ENCODE data around the gene FAM72B.
"Not testable (repeated sequence)": the region's sequence is repeated elsewhere in the genome, so short reads cannot be mapped to it uniquely, and the experiment has no call there.

GRCh38 chr1:121154811-121155210 is 29.3 kb downstream of the FAM72B start:
- TF ChIP-seq, protein P1, sequence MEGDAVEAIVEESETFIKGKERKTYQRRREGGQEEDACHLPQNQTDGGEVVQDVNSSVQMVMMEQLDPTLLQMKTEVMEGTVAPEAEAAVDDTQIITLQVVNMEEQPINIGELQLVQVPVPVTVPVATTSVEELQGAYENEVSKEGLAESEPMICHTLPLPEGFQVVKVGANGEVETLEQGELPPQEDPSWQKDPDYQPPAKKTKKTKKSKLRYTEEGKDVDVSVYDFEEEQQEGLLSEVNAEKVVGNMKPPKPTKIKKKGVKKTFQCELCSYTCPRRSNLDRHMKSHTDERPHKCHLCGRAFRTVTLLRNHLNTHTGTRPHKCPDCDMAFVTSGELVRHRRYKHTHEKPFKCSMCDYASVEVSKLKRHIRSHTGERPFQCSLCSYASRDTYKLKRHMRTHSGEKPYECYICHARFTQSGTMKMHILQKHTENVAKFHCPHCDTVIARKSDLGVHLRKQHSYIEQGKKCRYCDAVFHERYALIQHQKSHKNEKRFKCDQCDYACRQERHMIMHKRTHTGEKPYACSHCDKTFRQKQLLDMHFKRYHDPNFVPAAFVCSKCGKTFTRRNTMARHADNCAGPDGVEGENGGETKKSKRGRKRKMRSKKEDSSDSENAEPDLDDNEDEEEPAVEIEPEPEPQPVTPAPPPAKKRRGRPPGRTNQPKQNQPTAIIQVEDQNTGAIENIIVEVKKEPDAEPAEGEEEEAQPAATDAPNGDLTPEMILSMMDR (IDR thresholded peaks at IDR 0.05; ENCODE audit: insufficient read depth, low read length, poor library complexity, severe bottlenecking) = not testable (repeated sequence)
- not testable (repeated sequence) for TF ChIP-seq EZH2phosphoT487 (conservative IDR thresholded peaks at IDR 0.05; ENCODE audit: low read length)
